COR-L47 (cell line): ENCODE results near the gene RFESD.
"Not testable (repeated sequence)": the region's sequence is repeated elsewhere in the genome, so short reads cannot be mapped to it uniquely, and the experiment has no call there.

Experiments used
- DNase-seq: peaks from one replicate; lab custom pipeline; 2025; lab: John Stamatoyannopoulos, UW

RFESD gene

GRCh38 chr5:95628933-95629332 lies 17.6 kb upstream of the RFESD start:
- DNase-seq: no peak

- DNase-seq: no peak
Observed at GRCh38 chr5:95630394-95630917, 16.1 kb upstream of the RFESD start.

- DNase-seq: no peak
Observed at GRCh38 chr5:95631255-95631958, 15.2 kb upstream of the RFESD start.

GRCh38 chr5:95631991-95632675 lies 14.4 kb upstream of the RFESD start:
- DNase-seq: no peak

- not testable (repeated sequence) for DNase-seq
Observed at GRCh38 chr5:95632942-95633341, 13.6 kb upstream of the RFESD start.

- DNase-seq: no peak
Observed at GRCh38 chr5:95633671-95634070, 12.9 kb upstream of the RFESD start.

GRCh38 chr5:95634081-95634480 lies 12.5 kb upstream of the RFESD start:
- no peak for DNase-seq

GRCh38 chr5:95638632-95639031 lies 7.9 kb upstream of the RFESD start:
- no peak for DNase-seq

GRCh38 chr5:95641741-95642220 lies 4.8 kb upstream of the RFESD start:
- no peak for DNase-seq

GRCh38 chr5:95643152-95643551 lies 3.4 kb upstream of the RFESD start:
- DNase-seq: no peak

GRCh38 chr5:95644351-95645042 lies 2.1 kb upstream of the RFESD start:
- DNase-seq: peak; percentile 31

- DNase-seq: not testable (repeated sequence)
Observed at GRCh38 chr5:95646226-95646568, 380 bp upstream of the RFESD start.

GRCh38 chr5:95647886-95648860 lies 1.6 kb downstream of the RFESD start:
- DNase-seq: no peak

- no peak for DNase-seq
Observed at GRCh38 chr5:95649274-95649673, 2.7 kb downstream of the RFESD start.

GRCh38 chr5:95649842-95650620 lies 3.5 kb downstream of the RFESD start:
- no peak for DNase-seq

GRCh38 chr5:95652849-95653248 lies 6.3 kb downstream of the RFESD start:
- DNase-seq: no peak

- no peak for DNase-seq
Observed at GRCh38 chr5:95654196-95654595, 7.6 kb downstream of the RFESD start.

GRCh38 chr5:95655575-95655974 lies 9.0 kb downstream of the RFESD start:
- no peak for DNase-seq

GRCh38 chr5:95660060-95660459 lies 13.5 kb downstream of the RFESD start:
- no peak for DNase-seq

- no peak for DNase-seq
Observed at GRCh38 chr5:95662946-95663345, 16.4 kb downstream of the RFESD start.
